ENCODE measurements around the gene GLCE. TPM values are rescaled to one million over a fixed set of nuclear protein-coding genes. Genes with fewer than 3 reads are reported as not detected.

GLCE gene
- total RNA-seq, 1 donor: 17.7 TPM

GRCh38 chr15:69190504-69190903, 30.1 kb downstream of the GLCE start:
- DNase-seq (ENCODE audit: low read depth): no peak
- H3K4me3 ChIP-seq (ENCODE audit: low read depth, low read length): no peak overlapping the region
- no peak for TF ChIP-seq CTCF (IDR thresholded peaks at IDR 0.05; ENCODE audit: insufficient read depth, low read depth, low read length)

- no peak overlapping the region for H3K4me3 ChIP-seq (ENCODE audit: low read depth, low read length)
- no peak for TF ChIP-seq CTCF (IDR thresholded peaks at IDR 0.05; ENCODE audit: insufficient read depth, low read depth, low read length)
- peak; percentile 53 for DNase-seq (ENCODE audit: low read depth)
Measured at GRCh38 chr15:69194025-69194827, 33.8 kb downstream of the GLCE start.

- no peak overlapping the region for H3K4me3 ChIP-seq (ENCODE audit: low read depth, low read length)
- TF ChIP-seq CTCF (IDR thresholded peaks at IDR 0.05; ENCODE audit: insufficient read depth, low read depth, low read length): no peak
- DNase-seq (ENCODE audit: low read depth): peak; percentile 28
Measured at GRCh38 chr15:69194854-69195253, 34.4 kb downstream of the GLCE start.

- H3K4me3 ChIP-seq (ENCODE audit: low read depth, low read length): no peak overlapping the region
- no peak for TF ChIP-seq CTCF (IDR thresholded peaks at IDR 0.05; ENCODE audit: insufficient read depth, low read depth, low read length)
- DNase-seq (ENCODE audit: low read depth): no peak
Measured at GRCh38 chr15:69200832-69201745, 40.7 kb downstream of the GLCE start.

GRCh38 chr15:69206079-69206478, 45.6 kb downstream of the GLCE start:
- DNase-seq (ENCODE audit: low read depth): no peak
- H3K4me3 ChIP-seq (ENCODE audit: low read depth, low read length): no peak overlapping the region
- TF ChIP-seq CTCF (IDR thresholded peaks at IDR 0.05; ENCODE audit: insufficient read depth, low read depth, low read length): no peak

GRCh38 chr15:69209661-69210060, 49.2 kb downstream of the GLCE start:
- no peak for TF ChIP-seq CTCF (IDR thresholded peaks at IDR 0.05; ENCODE audit: insufficient read depth, low read depth, low read length)
- DNase-seq (ENCODE audit: low read depth): no peak
- H3K4me3 ChIP-seq (ENCODE audit: low read depth, low read length): no peak overlapping the region

Data from fibroblast of villous mesenchyme (primary cell).